H9 (cell line): Measurements from ENCODE around the gene RBMY1D. TPM values are rescaled to one million over a fixed set of nuclear protein-coding genes. Genes with fewer than 3 reads are reported as not detected.
"Not testable (repeated sequence)": the region's sequence is repeated elsewhere in the genome, so short reads cannot be mapped to it uniquely, and the experiment has no call there.

Source experiments
- DNase-seq: peaks from one replicate; pipeline ENCODE4 v3.0.0-alpha.2; 2017
- H2AFZ ChIP-seq: one replicate; pipeline ENCODE4 v1.6.1; 2013; ENCODE audit warnings: mild to moderate bottlenecking, low read length, control low read depth, moderate library complexity
- H2AK5ac ChIP-seq: 2 replicates; pipeline ENCODE4 v1.6.1; 2013; ENCODE audit warnings: low read length, control low read depth, mixed read lengths; ENCODE audit not compliant: insufficient read length
- H2BK120ac ChIP-seq: one replicate; pipeline ENCODE4 v1.6.1; 2013; ENCODE audit warnings: low read depth, mild to moderate bottlenecking, low read length, control low read depth, inconsistent platforms; ENCODE audit not compliant: poor library complexity, severe bottlenecking
- H2BK12ac ChIP-seq: 2 replicates; pipeline ENCODE4 v1.6.1; 2013; ENCODE audit warnings: low read length, control low read depth, mixed read lengths, low read depth; ENCODE audit not compliant: insufficient read length
- H2BK15ac ChIP-seq: 2 replicates; pipeline ENCODE4 v1.6.1; 2013; ENCODE audit warnings: low read depth, low read length, control low read depth
- H2BK20ac ChIP-seq: one replicate; pipeline ENCODE4 v1.6.1; 2013; ENCODE audit warnings: low read depth, mild to moderate bottlenecking, low read length, control low read depth, inconsistent platforms; ENCODE audit not compliant: poor library complexity, severe bottlenecking
- H2BK5ac ChIP-seq: 2 replicates; pipeline ENCODE4 v1.6.1; 2013; ENCODE audit warnings: low read length, control low read depth, mixed read lengths; ENCODE audit not compliant: insufficient read length
- H3K14ac ChIP-seq: 2 replicates; pipeline ENCODE4 v1.6.1; 2013; ENCODE audit warnings: low read length, control low read depth; ENCODE audit not compliant: insufficient read depth
- H3K18ac ChIP-seq: 2 replicates; pipeline ENCODE4 v1.6.1; 2013; ENCODE audit warnings: low read depth, mild to moderate bottlenecking, mixed read lengths, low read length, control low read depth; ENCODE audit not compliant: insufficient read length
- H3K23ac ChIP-seq: 2 replicates; pipeline ENCODE4 v1.6.1; 2013; ENCODE audit warnings: low read length, control low read depth, mixed read lengths, low read depth; ENCODE audit not compliant: insufficient read length
- H3K23me2 ChIP-seq: 2 replicates; pipeline ENCODE4 v1.6.1; 2013; ENCODE audit warnings: low read depth, mild to moderate bottlenecking, mixed read lengths, low read length, control low read depth; ENCODE audit not compliant: insufficient read length, poor library complexity, severe bottlenecking
- H3K27ac ChIP-seq: 2 replicates; pipeline ENCODE4 v1.5.1; 2013; ENCODE audit warnings: low read length, control low read depth, mixed read lengths, low read depth; ENCODE audit not compliant: insufficient read length
- H3K27me3 ChIP-seq: 2 replicates; pipeline ENCODE4 v1.6.1; 2013; ENCODE audit warnings: low read length, control low read depth, inconsistent platforms; ENCODE audit not compliant: insufficient read depth
- H3K4ac ChIP-seq: 2 replicates; pipeline ENCODE4 v1.6.1; 2013; ENCODE audit warnings: low read depth, mild to moderate bottlenecking, control low read depth, inconsistent platforms, low read length, moderate library complexity
- H3K4me1 ChIP-seq: 2 replicates; pipeline ENCODE4 v1.6.1; 2013; ENCODE audit warnings: low read length, control low read depth, inconsistent platforms; ENCODE audit not compliant: insufficient read depth
- H3K4me2 ChIP-seq: 2 replicates; pipeline ENCODE4 v1.6.1; 2013; ENCODE audit warnings: low read length, control low read depth, mixed read lengths; ENCODE audit not compliant: insufficient read length, insufficient read depth
- H3K56ac ChIP-seq: 2 replicates; pipeline ENCODE4 v1.6.1; 2013; ENCODE audit warnings: low read depth, mild to moderate bottlenecking, mixed read lengths, low read length, control low read depth; ENCODE audit not compliant: insufficient read length
- H3K79me1 ChIP-seq: 2 replicates; pipeline ENCODE4 v1.6.1; 2013; ENCODE audit warnings: low read depth, mild to moderate bottlenecking, moderate library complexity, low read length, control low read depth, inconsistent platforms; ENCODE audit not compliant: insufficient read depth, poor library complexity, severe bottlenecking
- H3K79me2 ChIP-seq: 2 replicates; pipeline ENCODE4 v1.6.1; 2013; ENCODE audit warnings: low read length, control low read depth, inconsistent platforms; ENCODE audit not compliant: insufficient read depth
- H3K9ac ChIP-seq: 2 replicates; pipeline ENCODE4 v1.6.1; 2013; ENCODE audit warnings: low read length, control low read depth, mixed read lengths; ENCODE audit not compliant: insufficient read length; ENCODE audit errors: extremely low read depth
- H3K9me3 ChIP-seq: one replicate; pipeline ENCODE4 v1.6.1; 2013; ENCODE audit warnings: low read depth, low read length, inconsistent platforms; ENCODE audit not compliant: control insufficient read depth
- H3T11ph ChIP-seq: one replicate; pipeline ENCODE4 v1.6.1; 2013; ENCODE audit warnings: mild to moderate bottlenecking, low read length, control low read depth, inconsistent platforms
- H4K20me1 ChIP-seq: one replicate; pipeline ENCODE4 v1.6.1; 2013; ENCODE audit not compliant: control insufficient read depth, insufficient read length, insufficient read depth
- H4K5ac ChIP-seq: 2 replicates; pipeline ENCODE4 v1.6.1; 2013; ENCODE audit warnings: low read depth, mild to moderate bottlenecking, mixed read lengths, low read length, control low read depth; ENCODE audit not compliant: insufficient read length
- H4K8ac ChIP-seq: replicated peaks from 2 replicates; pipeline ENCODE4 v1.6.1; 2013; ENCODE audit warnings: low read length, control low read depth, mixed read lengths, low read depth; ENCODE audit not compliant: insufficient read length
- H4K91ac ChIP-seq: 2 replicates; pipeline ENCODE4 v1.6.1; 2013; ENCODE audit warnings: low read depth, mild to moderate bottlenecking, moderate library complexity, mixed read lengths, low read length, control low read depth; ENCODE audit not compliant: insufficient read length
- H3K27ac Mint-ChIP-seq, 3 experiments: 2 replicates in 2 of 3; 3 replicates in 1 of 3; pipeline ENCODE4 v1.8.0; 2020 to 2021; ENCODE audit warnings: mixed read lengths in 3 of 3, mild to moderate bottlenecking in 1 of 3, moderate library complexity in 1 of 3
- H3K27me3 Mint-ChIP-seq: 2 replicates; pipeline ENCODE4 v1.8.0; 2021; ENCODE audit warnings: low read depth, mild to moderate bottlenecking, moderate library complexity, mixed read lengths
- H3K36me3 Mint-ChIP-seq, 3 experiments: 2 replicates in 2 of 3; 3 replicates in 1 of 3; pipeline ENCODE4 v1.8.0; 2020 to 2021; ENCODE audit warnings: low read depth in 3 of 3, mixed read lengths in 3 of 3; ENCODE audit not compliant: insufficient read depth in 1 of 3
- H3K4me1 Mint-ChIP-seq, 2 experiments: 2 replicates each; pipeline ENCODE4 v1.8.0; 2020; ENCODE audit warnings: mixed read lengths in 2 of 2
- H3K4me3 Mint-ChIP-seq, 2 experiments: 2 replicates in 1 of 2; 3 replicates in 1 of 2; pipeline ENCODE4 v1.8.0; 2020 to 2021; ENCODE audit warnings: mild to moderate bottlenecking in 2 of 2, mixed read lengths in 2 of 2, moderate library complexity in 1 of 2
- H3K9me3 Mint-ChIP-seq, 2 experiments: 2 replicates in 1 of 2; 3 replicates in 1 of 2; pipeline ENCODE4 v1.8.0; 2020; ENCODE audit warnings: mild to moderate bottlenecking in 2 of 2, mixed read lengths in 2 of 2, moderate library complexity in 1 of 2
- WGBS: extraction: QIAGEN DNeasy Blood & Tissue Kit; methylation state at CpG from one replicate; pipeline ENCODE4 v1.1.7; 2013; ENCODE audit warnings: missing lambda C conversion rate, low lambda C conversion rate, mixed read lengths; ENCODE audit not compliant: insufficient read length; ENCODE audit errors: extremely low coverage; 5-methylcytosine and 5-hydroxymethylcytosine counted together
- long read RNA-seq: library from polyadenylated mRNA; unstranded; transcript quantifications from one replicate; pipeline ENCODE4 v2.0.0, GENCODE V29; 2020
- total RNA-seq: library from RNA; stranded (reverse); gene quantifications from 2 replicates; pipeline ENCODE4 v1.2.1, GENCODE V29; 2021

Gene RBMY1D
- total RNA-seq: not detected in 2 replicates
- long read RNA-seq: 0 reads

GRCh38 chrY:21894426-21894825 lies at the start of gene RBMY1D:
Gene RBMY1D, minus strand, starts transcription at chrY:21894526. Its CDS starts 2,013 bp downstream, at chrY:21892513.
- H2AK5ac ChIP-seq, H3K4me1 ChIP-seq, H4K20me1 ChIP-seq, H3K14ac ChIP-seq, H3K4me2 ChIP-seq, H3K56ac ChIP-seq, DNase-seq, H3K27me3 Mint-ChIP-seq, H3K79me1 ChIP-seq, H3K4me1 Mint-ChIP-seq, H3K9me3 ChIP-seq, H3K4me3 Mint-ChIP-seq, H4K8ac ChIP-seq, H2BK20ac ChIP-seq, H2AFZ ChIP-seq, H3K79me2 ChIP-seq, H3K36me3 Mint-ChIP-seq, H3K27me3 ChIP-seq, H3K9me3 Mint-ChIP-seq, H3K27ac Mint-ChIP-seq, H4K91ac ChIP-seq, H2BK5ac ChIP-seq, H2BK12ac ChIP-seq, H4K5ac ChIP-seq, H3K23ac ChIP-seq, H3K18ac ChIP-seq, H2BK15ac ChIP-seq, H3K27ac ChIP-seq, H3T11ph ChIP-seq, H3K4ac ChIP-seq, H3K9ac ChIP-seq, H3K23me2 ChIP-seq, H2BK120ac ChIP-seq: not testable (repeated sequence)
- WGBS: no CpG with 5 or more reads among the region's 28 CpGs

- H2BK5ac ChIP-seq, H2BK120ac ChIP-seq, H3K14ac ChIP-seq, H2BK15ac ChIP-seq, H3K56ac ChIP-seq, H2BK20ac ChIP-seq, H3K9me3 ChIP-seq, H3K27ac Mint-ChIP-seq, H3K4me1 Mint-ChIP-seq, H3T11ph ChIP-seq, H3K27me3 ChIP-seq, H3K23ac ChIP-seq, DNase-seq, H2AFZ ChIP-seq, H3K4me3 Mint-ChIP-seq, H4K5ac ChIP-seq, H3K23me2 ChIP-seq, H3K27ac ChIP-seq, H3K4ac ChIP-seq, H2BK12ac ChIP-seq, H3K27me3 Mint-ChIP-seq, H3K18ac ChIP-seq, H3K79me2 ChIP-seq, H4K8ac ChIP-seq, H3K9me3 Mint-ChIP-seq, H3K4me1 ChIP-seq, H3K36me3 Mint-ChIP-seq, H4K91ac ChIP-seq, H2AK5ac ChIP-seq, H4K20me1 ChIP-seq, H3K9ac ChIP-seq, H3K79me1 ChIP-seq, H3K4me2 ChIP-seq: not testable (repeated sequence)
- no CpG with 5 or more reads among the region's 29 CpGs for WGBS
Observed at GRCh38 chrY:21917932-21918331, 23.6 kb upstream of the RBMY1D start, which contains the start of gene RBMY1E. Gene RBMY1E, minus strand, starts transcription at chrY:21918032. Its CDS starts 1,978 bp downstream, at chrY:21916054.
